GM18508 (cell line): ENCODE results near the gene DYNC1I1.
"Not testable (repeated sequence)": the region's sequence is repeated elsewhere in the genome, so short reads cannot be mapped to it uniquely, and the experiment has no call there.

Source experiments
- ATAC-seq: cut with Tn5 transposase; IDR thresholded peaks from one replicate; pipeline ENCODE4 v1.9.1; 2021; ENCODE audit warnings: moderate number of reproducible peaks; ENCODE audit not compliant: insufficient read depth, unreplicated experiment

Gene DYNC1I1

DNA sequence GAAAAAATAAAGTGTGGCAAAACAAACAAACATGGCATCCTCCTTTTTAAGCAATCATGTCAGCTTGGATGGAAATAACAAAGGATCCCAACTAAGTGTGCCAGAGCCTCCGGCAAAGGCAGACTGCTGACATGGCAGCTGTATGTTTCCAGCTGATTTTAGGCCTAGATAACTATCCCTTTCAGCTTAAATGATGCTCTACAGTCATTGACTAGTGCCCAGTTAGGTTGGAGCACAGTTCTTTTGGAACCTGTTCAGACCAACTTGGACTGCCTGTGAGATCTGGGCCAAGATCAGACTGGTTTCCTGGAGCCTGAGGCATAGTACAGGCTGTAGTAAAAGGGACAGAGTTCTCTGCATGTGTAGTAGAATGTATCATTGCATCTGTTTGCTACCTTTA, 128.7 kb downstream of the DYNC1I1 start:
- ATAC-seq: no peak

DNA sequence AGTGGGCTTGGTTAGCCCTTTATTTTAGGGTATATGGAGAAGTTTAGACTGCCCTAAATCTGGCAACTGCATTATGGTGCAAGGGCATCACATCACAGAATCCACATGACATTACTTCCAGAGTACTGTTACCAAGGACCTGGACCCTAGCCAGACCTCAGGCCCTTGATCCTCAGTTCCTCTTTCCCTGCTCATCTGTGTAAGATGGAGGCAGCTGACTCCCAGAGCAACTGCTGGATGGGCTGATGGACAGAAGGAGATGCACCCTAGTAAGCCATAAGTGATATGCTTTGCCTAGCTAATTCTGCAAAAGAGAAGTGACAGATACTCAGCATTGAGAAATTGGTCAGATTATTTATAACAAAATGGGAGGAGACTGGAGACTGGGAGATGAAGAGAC, 131.7 kb downstream of the DYNC1I1 start:
- no peak for ATAC-seq

DNA sequence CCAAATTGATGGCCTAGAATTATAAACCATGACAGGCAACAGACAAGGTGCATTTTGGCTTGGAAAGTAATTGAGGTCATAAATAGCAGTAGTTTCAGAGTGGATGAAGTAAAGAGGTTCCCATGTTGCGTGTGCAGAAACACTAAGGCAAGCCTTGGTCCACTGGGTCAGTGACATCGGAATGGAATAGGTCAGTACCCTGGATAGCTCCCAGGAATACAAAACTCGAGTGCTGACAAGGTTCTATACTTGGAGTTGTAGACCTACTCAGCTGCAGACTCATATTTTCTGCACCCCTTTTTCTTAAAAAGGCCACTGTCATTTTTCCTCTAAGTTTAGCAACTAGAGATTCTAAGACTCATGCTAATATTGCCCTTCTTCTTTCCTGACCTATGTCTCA, 132.8 kb downstream of the DYNC1I1 start:
- ATAC-seq: no peak

DNA sequence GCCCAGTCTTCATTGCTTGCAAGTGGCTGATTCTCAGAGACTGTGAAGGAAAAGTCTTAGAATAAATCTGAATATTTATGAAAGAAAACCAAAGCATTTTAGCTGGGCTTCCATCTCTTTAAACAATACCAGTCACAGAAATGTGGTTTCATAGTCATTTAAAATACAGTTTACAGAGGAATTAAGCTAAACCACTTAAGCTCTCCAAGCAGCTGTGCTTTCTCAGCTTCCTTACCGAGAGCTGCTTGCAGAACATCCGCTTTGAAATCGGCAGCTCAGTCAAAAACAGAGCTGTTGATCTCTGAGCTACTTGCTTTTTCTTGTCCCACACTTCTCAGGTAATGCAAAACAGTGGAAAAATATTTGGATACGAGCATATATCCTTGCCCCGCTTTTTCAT, 134.5 kb downstream of the DYNC1I1 start:
- no peak for ATAC-seq

DNA sequence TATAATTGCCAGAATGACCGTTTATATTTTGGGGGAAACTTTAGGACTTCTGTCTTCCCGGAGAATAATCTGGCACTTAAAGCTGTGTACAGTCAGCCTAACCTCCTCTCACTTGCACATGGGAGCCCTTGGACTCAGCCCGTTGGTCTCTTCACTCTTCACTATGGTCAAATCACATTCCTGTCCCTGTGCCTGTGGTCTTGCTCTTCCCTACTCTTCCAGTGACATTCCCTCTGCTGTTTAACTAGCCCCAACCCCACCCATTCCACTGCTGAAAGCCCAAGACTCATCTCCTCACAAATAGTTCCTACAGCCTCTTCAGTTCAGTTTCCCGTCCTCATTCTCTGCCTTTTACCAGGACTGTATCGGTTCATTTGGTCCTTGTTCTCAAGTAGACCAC, 135.0 kb downstream of the DYNC1I1 start:
- ATAC-seq: no peak

DNA sequence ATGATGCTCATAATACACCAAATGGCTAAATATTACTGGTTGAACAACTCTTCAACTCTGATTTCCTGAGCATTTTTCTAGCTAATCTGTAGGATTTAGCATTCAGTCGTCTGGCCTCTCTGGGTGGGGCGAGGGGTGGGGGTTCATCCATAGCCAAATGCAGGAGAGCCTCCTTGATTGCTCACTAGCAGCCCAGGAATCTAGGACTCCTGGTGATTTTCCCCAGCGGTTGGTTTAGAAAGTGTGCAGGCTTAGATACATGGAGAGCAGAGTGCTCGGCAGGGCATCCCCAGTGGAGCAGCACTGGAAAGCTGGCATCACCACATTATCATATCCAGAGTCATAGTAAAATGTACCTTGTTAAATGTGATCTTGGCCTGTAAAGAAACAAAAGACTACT, 136.1 kb downstream of the DYNC1I1 start:
- no peak for ATAC-seq

DNA sequence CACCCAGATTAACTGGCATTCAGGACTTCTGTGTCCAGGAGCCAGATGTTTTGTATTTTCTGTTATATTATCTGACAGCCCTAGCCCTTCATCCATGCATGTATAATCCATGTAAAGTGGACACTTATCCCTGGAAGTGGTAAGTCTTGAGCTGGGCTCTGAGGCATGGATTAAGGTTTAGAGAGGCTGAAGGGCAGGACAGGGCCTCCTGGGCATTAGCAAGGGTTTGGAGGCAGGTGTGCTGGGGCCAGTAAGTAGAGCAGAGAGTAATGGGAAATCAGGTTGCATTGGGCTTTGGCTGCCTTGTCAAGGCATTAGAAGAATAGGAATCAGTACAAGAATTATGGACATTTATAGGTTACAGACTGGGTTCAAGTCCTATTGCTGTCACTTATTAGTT, 138.0 kb downstream of the DYNC1I1 start:
- ATAC-seq: no peak

DNA sequence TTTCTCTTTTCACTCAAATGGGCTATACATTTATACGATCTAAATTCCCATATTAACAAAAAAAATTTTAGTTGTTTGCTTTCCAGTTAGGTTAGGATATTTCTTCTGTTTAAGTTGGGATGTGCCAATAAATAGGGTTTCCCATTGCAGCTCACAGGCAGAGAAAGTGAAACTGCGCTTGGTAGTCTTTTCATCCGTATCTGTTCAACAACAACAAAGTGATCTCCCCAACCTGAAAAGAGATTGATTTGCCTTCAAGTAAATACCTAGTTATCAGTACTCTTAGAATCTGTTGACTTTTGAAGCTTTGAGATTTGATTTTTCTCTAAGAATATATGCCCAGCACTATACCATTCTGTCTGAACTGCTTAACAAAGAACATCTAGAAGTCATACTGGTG, 143.4 kb downstream of the DYNC1I1 start:
- no peak for ATAC-seq

DNA sequence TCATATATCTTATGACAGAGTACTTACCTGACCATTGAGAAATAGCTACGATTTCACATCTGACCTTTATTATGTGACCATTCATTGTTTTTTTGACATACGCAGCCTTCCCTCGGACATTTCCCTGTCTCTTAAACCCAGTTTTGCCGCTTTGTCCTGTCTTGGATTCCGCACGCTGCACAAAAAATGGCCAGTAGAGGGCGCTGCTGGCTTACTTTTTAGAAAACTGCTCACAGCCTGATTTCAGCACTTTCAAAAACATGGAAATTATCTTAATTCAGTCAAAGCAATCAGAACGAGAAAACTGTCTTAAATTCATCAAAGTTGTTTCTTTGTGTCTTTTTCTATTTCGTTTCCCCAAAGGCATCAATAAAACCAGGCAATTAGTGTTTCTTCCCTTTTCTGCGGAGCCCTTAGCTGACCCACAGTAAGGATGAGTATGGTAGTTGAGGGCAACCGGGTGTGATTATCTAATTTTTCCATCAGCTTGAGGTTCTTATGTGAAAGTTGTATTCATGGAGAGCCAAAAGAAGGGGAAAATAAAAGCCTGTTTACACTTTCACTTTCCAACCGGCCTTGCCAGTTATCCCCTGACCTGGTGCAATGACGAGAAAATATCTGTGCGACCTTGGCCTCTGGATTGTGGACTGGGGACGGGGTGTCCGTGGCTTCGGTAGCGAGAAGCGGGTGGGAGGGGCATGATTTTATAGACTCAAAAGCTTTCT, 144.4 kb downstream of the DYNC1I1 start:
- no peak for ATAC-seq

DNA sequence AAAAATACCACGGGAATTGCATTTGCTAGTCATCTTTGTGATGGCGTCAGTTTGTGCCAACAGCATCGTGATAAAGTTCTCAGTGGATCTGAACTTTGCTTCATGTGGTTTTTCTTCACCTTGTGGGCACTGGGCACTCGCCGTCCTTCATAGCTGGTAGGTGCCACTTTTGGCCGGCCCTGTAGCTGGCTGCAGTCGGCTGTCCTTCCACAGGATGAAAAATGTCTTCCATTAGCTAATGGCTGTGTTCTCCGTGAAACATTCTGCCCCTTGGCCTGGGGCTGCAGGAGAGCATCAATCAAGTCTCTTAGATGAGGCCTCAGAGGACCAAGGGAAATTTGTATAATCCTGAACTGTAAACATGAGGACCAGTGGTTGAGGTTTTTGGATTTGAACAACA, 145.3 kb downstream of the DYNC1I1 start:
- ATAC-seq: no peak

DNA sequence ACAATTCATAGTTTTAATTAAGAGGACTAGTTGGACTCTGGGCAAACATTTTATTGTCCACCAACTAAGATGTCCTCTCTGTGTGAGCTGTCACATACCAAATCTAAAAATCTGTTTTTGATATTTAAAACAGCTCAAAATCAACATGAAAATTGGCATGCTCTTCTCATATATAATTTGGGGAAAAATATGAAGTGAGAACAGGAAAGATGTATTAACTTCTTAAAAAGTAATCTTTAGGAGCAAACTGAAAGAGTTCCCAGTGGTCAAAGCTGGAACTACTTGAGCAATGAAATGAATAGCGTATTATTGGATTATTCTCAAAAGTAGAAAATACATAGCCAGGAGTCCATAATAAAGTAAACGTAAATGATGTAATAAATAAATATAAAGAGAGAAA, 147.2 kb downstream of the DYNC1I1 start:
- no peak for ATAC-seq

DNA sequence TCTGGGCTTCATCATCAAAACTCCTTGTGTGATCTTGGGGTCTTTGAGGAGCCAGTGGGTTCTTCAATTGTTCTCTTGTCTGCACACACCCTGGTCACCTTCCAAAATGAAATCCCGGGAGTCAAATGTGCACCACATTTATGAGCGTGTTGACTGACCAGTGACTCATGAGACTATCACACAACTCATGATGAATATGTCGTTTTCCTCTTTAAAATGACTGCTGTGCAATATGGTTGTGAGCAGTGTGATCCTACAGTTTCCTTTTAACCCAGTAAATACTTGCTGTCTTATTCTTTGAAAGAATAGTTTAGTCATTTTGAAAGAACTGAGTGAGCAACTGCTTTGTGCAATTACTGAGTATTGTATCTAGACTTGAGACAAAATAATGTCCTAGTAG, 149.2 kb downstream of the DYNC1I1 start:
- ATAC-seq: no peak

DNA sequence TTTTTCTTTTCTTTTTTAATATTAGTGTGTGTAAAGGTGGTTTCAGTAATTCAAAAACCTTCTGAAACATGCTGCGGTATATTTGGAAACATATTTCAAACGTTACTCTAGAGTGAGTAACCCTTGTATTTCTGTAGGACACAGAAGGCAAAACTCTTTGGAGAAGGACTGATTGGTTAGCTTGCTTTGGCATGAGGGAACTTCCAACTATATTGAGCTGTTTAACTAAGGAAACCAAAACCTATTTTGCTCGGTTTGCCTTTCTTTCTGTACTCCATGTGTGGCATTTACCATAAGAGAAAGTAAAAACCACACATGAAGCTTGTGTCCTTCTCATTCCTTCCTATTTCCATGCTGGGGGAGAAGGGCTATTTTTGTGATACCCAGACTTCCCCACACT, 149.8 kb downstream of the DYNC1I1 start:
- ATAC-seq: no peak

DNA sequence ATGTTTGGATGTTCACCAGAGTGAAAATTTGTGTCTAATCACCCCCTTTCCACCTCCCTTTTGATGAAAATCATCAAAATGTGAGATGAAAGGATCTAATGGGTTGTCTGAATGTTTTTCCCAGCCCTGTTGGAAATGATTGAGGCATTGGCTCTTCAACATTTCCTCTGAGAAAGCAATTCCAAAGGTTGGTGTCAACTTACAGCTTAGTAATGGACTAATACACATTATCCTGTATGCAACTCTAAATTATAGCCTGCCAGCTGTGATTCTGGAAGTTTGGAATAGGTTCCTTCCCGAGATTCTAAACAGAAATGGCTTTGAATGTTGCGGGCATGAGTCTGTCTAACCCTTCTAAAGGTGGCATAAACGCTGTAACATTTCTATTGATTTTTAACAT, 152.9 kb downstream of the DYNC1I1 start:
- ATAC-seq: no peak

DNA sequence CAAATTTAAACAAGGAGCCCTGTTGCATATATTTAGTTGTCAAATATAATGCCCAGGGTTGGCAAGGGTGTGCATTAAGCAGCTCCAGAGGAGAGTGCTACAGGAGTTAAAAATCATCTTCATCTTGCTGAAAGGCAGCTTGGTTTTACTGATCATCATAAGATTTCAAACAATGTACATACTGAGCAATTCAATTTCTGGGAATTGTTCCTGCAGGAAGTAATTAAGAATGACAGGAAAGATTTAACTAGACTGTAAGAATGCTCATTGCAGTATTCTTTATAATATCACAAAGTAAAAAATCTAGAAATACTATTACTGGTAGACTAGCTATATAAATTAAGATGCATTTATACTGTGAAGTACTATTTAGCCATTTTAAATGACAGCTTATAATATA, 153.6 kb downstream of the DYNC1I1 start:
- ATAC-seq: no peak

DNA sequence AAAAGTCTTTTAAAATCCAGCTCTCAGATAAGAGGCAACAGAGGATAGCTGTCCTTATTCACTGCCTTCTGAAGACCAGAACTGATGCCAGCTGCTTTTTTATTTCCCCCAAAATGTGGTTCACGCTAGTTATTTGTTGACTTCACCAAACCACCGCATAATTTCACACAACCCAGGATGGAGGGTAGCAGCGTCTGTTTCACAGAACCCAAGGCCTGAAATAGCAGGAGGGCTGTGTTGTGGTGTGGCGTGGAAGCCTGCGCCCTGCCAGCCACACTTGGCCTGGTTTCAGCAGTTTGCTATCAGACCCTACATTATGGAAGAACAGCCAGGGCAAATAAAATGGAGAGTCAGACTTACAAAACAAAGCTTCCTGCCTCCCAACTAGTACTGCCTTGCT, 155.4 kb downstream of the DYNC1I1 start:
- ATAC-seq: no peak

DNA sequence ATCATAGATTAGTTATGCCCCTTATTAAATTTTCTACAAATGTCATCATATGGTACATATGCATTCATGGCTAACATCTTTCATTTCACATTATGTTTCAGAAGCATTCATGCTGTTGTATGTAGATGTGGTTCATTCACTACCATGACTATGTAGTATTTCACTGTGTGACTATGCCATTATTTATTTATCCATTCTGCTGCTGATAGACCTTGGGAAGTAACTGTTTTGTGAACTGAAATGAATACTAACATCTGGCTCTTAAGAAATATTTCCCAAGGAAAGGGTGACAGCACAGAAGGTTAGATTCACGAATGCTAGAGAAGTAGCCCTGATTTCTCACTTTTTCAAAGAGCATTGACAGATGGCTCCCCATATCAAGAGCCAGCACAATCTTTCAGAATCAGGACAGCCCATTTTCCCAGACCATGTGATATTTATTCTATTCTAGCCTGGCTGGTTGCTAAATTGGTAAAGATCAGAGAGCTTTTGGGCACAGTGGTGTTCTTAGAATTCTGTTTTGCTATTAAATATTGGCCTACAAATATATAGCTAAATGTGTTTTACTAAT, 157.4 kb downstream of the DYNC1I1 start:
- no peak for ATAC-seq

DNA sequence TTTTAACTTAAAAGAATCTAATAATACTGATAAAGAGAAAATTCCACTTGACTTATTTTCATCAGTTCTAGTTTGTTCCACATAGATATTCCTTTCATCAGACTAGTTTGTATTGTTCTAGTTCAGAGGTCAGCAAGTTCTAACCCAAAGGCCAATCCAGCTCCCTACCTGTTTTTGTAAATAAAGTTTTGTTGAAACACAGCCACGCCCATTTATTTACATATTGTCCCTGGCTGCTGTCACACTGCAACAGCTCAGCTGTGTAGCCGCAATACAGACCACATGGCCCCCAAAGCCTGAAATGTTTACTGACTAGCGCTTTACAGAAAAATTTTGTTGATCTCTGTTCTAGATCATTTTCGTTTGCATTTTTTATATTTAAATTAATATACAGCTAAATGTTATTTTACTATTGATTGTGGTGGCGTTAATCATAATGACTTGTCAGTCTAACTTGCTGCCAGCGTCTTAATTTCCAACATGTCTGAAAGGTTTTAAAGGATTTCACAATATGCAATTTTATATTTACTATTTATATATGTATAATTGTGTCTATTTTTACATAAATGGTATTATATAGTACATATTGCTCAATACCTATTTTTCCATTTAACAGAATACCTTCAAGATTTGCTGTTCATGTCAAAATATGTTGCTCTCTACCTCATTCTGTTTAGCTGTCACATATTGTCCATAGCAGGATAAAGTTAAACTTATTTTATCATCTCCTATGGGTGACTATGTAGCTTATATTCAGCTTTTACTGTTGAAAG, 159.3 kb downstream of the DYNC1I1 start:
- no peak for ATAC-seq

DNA sequence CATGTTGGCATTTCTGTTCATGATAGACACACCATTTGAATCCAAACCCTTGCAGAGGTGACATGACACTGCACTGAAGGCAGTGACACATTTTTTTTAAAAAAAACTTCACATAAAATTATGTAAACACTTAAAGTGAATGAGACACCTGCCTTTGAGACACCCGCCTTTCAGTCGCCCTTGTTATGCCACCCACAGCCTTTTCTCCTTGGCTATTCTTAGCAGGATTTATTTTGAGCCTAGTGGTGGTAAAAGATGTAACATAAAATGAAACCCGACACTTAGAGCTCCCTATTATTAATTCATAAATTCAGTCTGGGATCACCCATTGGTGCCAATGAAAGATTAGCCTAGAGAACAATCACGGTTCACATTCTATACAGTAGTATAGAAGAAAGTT, 161.3 kb downstream of the DYNC1I1 start:
- no peak for ATAC-seq

DNA sequence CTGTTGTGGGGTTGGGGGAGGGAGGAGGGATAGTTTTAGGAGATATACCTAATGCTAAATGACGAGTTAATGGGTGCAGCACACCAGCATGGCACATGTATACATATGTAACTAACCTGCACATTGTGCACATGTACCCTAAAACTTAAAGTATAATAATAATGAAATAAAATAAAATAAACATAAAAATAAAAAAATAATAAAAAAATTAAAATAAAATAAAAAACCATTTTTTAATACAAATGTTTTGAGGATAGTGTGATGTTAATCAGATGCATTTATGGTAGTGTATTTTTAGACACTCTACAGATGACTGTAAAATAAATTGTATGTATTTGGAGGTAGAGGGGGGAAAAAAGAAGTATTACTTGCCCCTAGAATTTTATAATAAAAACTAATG, 172.5 kb downstream of the DYNC1I1 start:
- not testable (repeated sequence) for ATAC-seq

DNA sequence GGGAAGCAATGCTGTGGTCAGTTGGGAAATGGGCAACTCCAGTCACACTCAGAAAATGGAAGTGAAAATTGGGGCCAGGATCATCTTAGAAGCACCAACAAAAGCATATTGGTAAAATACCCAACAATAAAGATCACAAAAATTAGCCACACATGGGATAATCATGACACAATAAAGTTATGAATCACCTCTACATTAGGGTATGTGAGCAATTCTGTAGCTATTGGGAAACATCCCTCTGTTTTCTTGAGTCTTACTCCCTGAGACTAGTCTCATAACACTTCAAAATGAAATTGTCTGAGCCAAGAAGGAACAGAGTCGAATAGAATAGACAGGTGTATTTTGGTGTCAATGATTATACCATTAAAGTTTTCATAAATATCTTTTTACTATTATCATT, 178.3 kb downstream of the DYNC1I1 start:
- ATAC-seq: no peak

DNA sequence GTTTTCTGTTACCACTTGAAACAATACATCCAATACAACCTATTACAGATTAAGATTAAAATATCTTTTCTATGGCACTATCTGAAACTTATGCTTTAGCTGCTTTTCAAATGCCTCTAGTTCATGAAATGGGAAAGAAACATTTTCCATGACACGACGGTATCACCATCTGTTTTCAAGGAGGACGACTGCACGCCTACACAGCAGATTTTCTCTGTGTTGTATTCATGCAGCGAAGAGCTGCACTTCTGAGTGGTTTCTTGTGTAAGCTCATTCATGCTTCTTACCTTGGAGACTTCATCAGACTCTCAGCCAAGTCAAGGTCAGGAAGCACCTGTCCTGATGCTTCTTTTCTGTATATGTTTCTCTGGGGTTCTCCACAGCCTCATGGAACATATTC, 179.2 kb downstream of the DYNC1I1 start:
- no peak for ATAC-seq
